Measurements from ENCODE around the gene OCA2. TPM values are rescaled to one million over a fixed set of nuclear protein-coding genes. Genes with fewer than 3 reads are reported as not detected.

Gene OCA2
- total RNA-seq, 1 experiment from 2014 or later = not detected

DNA sequence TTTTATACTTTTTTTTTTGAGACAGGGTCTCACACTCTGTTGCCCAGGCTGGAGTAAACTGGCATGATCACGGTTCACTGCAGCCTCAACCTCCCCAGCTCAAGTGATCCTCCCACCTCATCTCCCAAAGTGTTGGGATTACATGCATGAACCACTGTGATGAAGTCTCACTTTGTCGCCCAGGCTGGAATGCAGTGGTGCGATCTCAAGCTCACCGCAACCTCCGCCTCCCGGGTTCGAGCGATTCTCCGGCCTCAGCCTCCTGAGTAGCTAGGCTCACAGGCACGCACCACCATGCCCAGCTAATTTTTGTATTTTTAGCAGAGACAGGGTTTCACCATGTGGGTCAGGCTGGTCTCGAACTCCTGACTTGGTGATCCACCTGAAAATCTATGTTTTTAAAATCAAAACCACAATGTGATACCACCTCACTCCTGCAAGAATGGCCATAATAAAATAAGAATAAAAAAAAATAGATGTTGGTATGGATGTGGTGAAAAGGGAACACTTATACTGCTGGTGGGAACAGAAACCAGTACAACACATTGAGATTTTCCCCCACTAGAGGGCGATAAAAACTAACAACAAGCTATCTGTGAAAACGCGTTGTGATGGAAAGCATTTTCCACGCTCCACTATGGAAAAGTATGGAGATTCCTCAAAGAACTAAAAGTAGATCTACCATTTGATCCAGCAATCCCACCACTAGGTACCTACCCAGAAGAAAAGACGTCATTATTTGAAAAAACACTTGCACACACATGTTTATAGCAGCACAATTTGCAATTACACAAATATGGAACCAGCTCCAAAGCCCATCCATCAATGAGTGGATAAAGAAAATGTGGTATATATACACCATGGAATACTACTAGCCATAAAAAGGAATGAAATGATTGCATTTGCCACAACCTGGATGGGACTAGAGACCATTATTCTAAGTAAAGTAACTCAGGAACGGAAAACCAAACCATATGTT lies 26.8 kb upstream of the OCA2 start:
- POLR2A ChIA-PET = no interaction called here
- CTCF ChIA-PET = interaction anchor here (0.5 to 3.8 kb wide), 31 partner anchors 9 to 1239 kb away, joined by 3 to 24 read pairs (median 3); no protein-coding TSS in a partner anchor
- TF ChIP-seq, protein P1, sequence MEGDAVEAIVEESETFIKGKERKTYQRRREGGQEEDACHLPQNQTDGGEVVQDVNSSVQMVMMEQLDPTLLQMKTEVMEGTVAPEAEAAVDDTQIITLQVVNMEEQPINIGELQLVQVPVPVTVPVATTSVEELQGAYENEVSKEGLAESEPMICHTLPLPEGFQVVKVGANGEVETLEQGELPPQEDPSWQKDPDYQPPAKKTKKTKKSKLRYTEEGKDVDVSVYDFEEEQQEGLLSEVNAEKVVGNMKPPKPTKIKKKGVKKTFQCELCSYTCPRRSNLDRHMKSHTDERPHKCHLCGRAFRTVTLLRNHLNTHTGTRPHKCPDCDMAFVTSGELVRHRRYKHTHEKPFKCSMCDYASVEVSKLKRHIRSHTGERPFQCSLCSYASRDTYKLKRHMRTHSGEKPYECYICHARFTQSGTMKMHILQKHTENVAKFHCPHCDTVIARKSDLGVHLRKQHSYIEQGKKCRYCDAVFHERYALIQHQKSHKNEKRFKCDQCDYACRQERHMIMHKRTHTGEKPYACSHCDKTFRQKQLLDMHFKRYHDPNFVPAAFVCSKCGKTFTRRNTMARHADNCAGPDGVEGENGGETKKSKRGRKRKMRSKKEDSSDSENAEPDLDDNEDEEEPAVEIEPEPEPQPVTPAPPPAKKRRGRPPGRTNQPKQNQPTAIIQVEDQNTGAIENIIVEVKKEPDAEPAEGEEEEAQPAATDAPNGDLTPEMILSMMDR (IDR thresholded peaks at IDR 0.05; ENCODE audit: unreplicated experiment) = peak; percentile 44
- intact Hi-C loops (cut with micrococcal nuclease) = loop anchor here (10.0 kb wide), 1 partner anchor 849 kb away; no protein-coding TSS in a partner anchor
- BruUV-seq (replicated peaks) = no TSS peak
- Mint-ChIP-seq H3K9me3 (ENCODE audit: unreplicated experiment) (no peaks in the 10 kb centered on the region), H3K4me3 (ENCODE audit: unreplicated experiment) (no peak overlapping the region), H3K27me3 (ENCODE audit: insufficient read depth, unreplicated experiment) (no peaks in the 10 kb centered on the region), H3K4me1 (ENCODE audit: insufficient read depth, unreplicated experiment) (peaks cover 5% of the 10 kb centered on the region), H3K27ac (ENCODE audit: low read depth, unreplicated experiment) (no peak overlapping the region), H3K36me3 (ENCODE audit: insufficient read depth, unreplicated experiment) (peaks cover 53% of the 10 kb centered on the region)
- peak; percentile 60 for DNase-seq (ENCODE audit: unreplicated experiment)

DNA sequence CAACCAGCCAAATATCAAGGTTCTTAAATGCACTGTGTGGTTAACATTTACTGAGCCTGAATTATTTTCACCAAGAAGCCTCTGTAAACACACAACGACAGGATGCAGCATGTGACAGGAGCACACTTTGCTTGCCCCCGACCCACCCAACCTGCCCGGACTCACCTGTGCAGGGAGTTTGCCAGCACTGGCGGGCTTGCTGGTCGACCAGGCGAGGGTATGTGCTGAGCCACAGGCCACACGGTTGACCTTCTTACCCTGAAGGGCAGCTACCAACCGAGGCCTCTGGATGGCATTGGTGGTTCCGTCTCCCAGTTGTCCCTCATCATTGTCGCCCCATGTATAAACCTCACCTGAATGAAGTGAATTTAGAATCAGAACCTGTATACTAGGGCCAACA lies 25.7 kb upstream of the OCA2 start:
- peaks cover 5% of the 10 kb centered on the region for H3K4me1 Mint-ChIP-seq (ENCODE audit: insufficient read depth, unreplicated experiment)
- no peaks in the 10 kb centered on the region for H3K9me3 Mint-ChIP-seq (ENCODE audit: unreplicated experiment)
- ChIA-PET CTCF (interaction anchor here (0.6 to 3.8 kb wide), 7 partner anchors 14 to 1488 kb away, joined by 3 to 24 read pairs (median 6); no protein-coding TSS in a partner anchor), POLR2A (no interaction called here)
- peaks cover 42% of the 10 kb centered on the region for H3K36me3 Mint-ChIP-seq (ENCODE audit: insufficient read depth, unreplicated experiment)
- no peaks in the 10 kb centered on the region for H3K27me3 Mint-ChIP-seq (ENCODE audit: insufficient read depth, unreplicated experiment)
- H3K27ac Mint-ChIP-seq (ENCODE audit: low read depth, unreplicated experiment) = no peak overlapping the region
- DNase-seq (ENCODE audit: unreplicated experiment) = no peak
- intact Hi-C loops (cut with micrococcal nuclease) = loop anchor here (5.0 to 10.0 kb wide), 2 partner anchors 850 to 1142 kb away; partner anchors contain the start of gene NSMCE3
- no TSS peak for BruUV-seq (replicated peaks)
- H3K4me3 Mint-ChIP-seq (ENCODE audit: unreplicated experiment) = no peak overlapping the region
- TF ChIP-seq, protein P1 (IDR thresholded peaks at IDR 0.05; ENCODE audit: unreplicated experiment) = no peak

GRCh38 chr15:28123408-28124023 lies 24.4 kb upstream of the OCA2 start:
- no peak overlapping the region for H3K4me3 Mint-ChIP-seq (ENCODE audit: unreplicated experiment)
- no TSS peak for BruUV-seq (replicated peaks)
- DNase-seq (ENCODE audit: unreplicated experiment) = peak; percentile 75
- intact Hi-C loops (cut with micrococcal nuclease) = loop anchor here (1.0 to 10.0 kb wide), 3 partner anchors 851 to 1234 kb away; partner anchors contain the start of gene NSMCE3
- H3K9me3 Mint-ChIP-seq (ENCODE audit: unreplicated experiment) = no peaks in the 10 kb centered on the region
- H3K4me1 Mint-ChIP-seq (ENCODE audit: insufficient read depth, unreplicated experiment) = peaks cover 5% of the 10 kb centered on the region
- TF ChIP-seq, protein P1 (IDR thresholded peaks at IDR 0.05; ENCODE audit: unreplicated experiment) = peak; percentile 71
- ChIA-PET CTCF (interaction anchor here (0.6 to 1.9 kb wide), 12 partner anchors 9 to 1242 kb away, joined by 3 to 18 read pairs (median 4); no protein-coding TSS in a partner anchor), POLR2A (no interaction called here)
- H3K27me3 Mint-ChIP-seq (ENCODE audit: insufficient read depth, unreplicated experiment) = no peaks in the 10 kb centered on the region
- no peak overlapping the region for H3K27ac Mint-ChIP-seq (ENCODE audit: low read depth, unreplicated experiment)
- peaks cover 44% of the 10 kb centered on the region for H3K36me3 Mint-ChIP-seq (ENCODE audit: insufficient read depth, unreplicated experiment)
